HepG2 (cell line): ENCODE data around the gene FGFR3. TPM values are rescaled to one million over a fixed set of nuclear protein-coding genes. Genes with fewer than 3 reads are reported as not detected.

ENCODE experiments used
- ATRX ChIP-seq: sonication (generic); formaldehyde crosslinking; IDR thresholded peaks from 2 replicates; pipeline ENCODE4 v1.4.0; 2020; ENCODE audit warnings: missing genetic modification reagents, borderline replicate concordance
- GATA4 ChIP-seq: sonication (generic); IDR thresholded peaks from 2 replicates; pipeline ENCODE4 v1.6.1; 2016; ENCODE audit warnings: antibody characterized with exemption, low read depth, borderline replicate concordance
- IKZF4 ChIP-seq: sonication (generic); formaldehyde crosslinking; IDR thresholded peaks from 2 replicates; pipeline ENCODE4 v1.5.1; 2020; ENCODE audit warnings: borderline replicate concordance, mild to moderate bottlenecking, low read depth, missing genetic modification reagents; ENCODE audit errors: not compliant biosample characterization
- MTA1 ChIP-seq: sonication (generic); formaldehyde crosslinking; IDR thresholded peaks from 2 replicates; pipeline ENCODE4 v1.4.0; 2020; ENCODE audit warnings: missing genetic modification reagents, mild to moderate bottlenecking, borderline replicate concordance
- MXD4 ChIP-seq: IDR thresholded peaks from 2 replicates; pipeline ENCODE4 v1.6.1; 2016; ENCODE audit warnings: mild to moderate bottlenecking, missing biosample characterization, missing genetic modification reagents
- NPAS2 ChIP-seq: sonication (generic); formaldehyde crosslinking; IDR thresholded peaks from 2 replicates; pipeline ENCODE4 v1.8.0; 2022; ENCODE audit warnings: mild to moderate bottlenecking, missing genetic modification reagents, borderline replicate concordance
- RFXANK ChIP-seq: IDR thresholded peaks from 2 replicates; pipeline ENCODE4 v1.6.1; 2016
- RFXAP ChIP-seq: sonication (generic); formaldehyde crosslinking; IDR thresholded peaks from 2 replicates; pipeline ENCODE4 v1.4.0; 2020; ENCODE audit warnings: missing genetic modification reagents, borderline replicate concordance
- SIN3A ChIP-seq: IDR thresholded peaks from 2 replicates; pipeline ENCODE4 v1.6.1; 2011; ENCODE audit warnings: low read depth, mild to moderate bottlenecking, control low read depth, low read length, borderline replicate concordance
- THAP11 ChIP-seq: IDR thresholded peaks from 2 replicates; pipeline ENCODE4 v1.6.1; 2016; ENCODE audit warnings: missing biosample characterization, missing genetic modification reagents
- TRIM24 ChIP-seq: sonication (generic); formaldehyde crosslinking; IDR thresholded peaks from 2 replicates; pipeline ENCODE4 v1.8.0; 2022; ENCODE audit warnings: mild to moderate bottlenecking, missing genetic modification reagents
- ZBTB20 ChIP-seq: sonication (generic); formaldehyde crosslinking; IDR thresholded peaks from 2 replicates; pipeline ENCODE4 v1.8.1; 2023; ENCODE audit warnings: missing genetic modification reagents, low read depth, mild to moderate bottlenecking, borderline replicate concordance
- ZNF20 ChIP-seq: sonication (generic); formaldehyde crosslinking; IDR thresholded peaks from 2 replicates; pipeline ENCODE4 v1.4.0; 2020; ENCODE audit warnings: mild to moderate bottlenecking, moderate library complexity, missing genetic modification reagents
- ZNF326 ChIP-seq: sonication (generic); formaldehyde crosslinking; IDR thresholded peaks from 2 replicates; pipeline ENCODE4 v1.4.0; 2020; ENCODE audit warnings: missing genetic modification reagents, borderline replicate concordance
- ZSCAN20 ChIP-seq: sonication (generic); formaldehyde crosslinking; IDR thresholded peaks from 2 replicates; pipeline ENCODE4 v1.4.0; 2020; ENCODE audit warnings: missing genetic modification reagents, mild to moderate bottlenecking, borderline replicate concordance
- polyA plus RNA-seq, 8 experiments: library from polyadenylated mRNA; depleted of rRNA in 3 of 8; stranded (reverse) in 7 of 8; unstranded in 1 of 8; fragments of >200 nt; fragmentation: Illumina TruSeq in 4 of 8; extraction: Trizol in 4 of 8; gene quantifications; 2 replicates each; pipeline versions ENCODE4 v1.2.1 to v1.2.3, GENCODE V29; 2011 to 2016; ENCODE audit warnings: low read depth in 4 of 8, missing spikeins in 1 of 8, mixed read lengths in 1 of 8; ENCODE audit not compliant: insufficient read depth in 1 of 8
- total RNA-seq, 5 experiments: library from RNA; depleted of rRNA; stranded (reverse); fragments of >200 nt; fragmentation: Illumina TruSeq; extraction: Trizol; gene quantifications; 2 replicates each; pipeline ENCODE4 v1.2.3, GENCODE V29; 2016; ENCODE audit warnings: low read depth in 1 of 5
- TF ChIP-seq, protein P1 (sequence below): sonication (generic); formaldehyde crosslinking; IDR thresholded peaks from 2 replicates; pipeline ENCODE4 v1.4.0; 2020; ENCODE audit warnings: missing genetic modification reagents, borderline replicate concordance
- TF ChIP-seq, protein P2 (sequence below): sonication (generic); formaldehyde crosslinking; IDR thresholded peaks from 2 replicates; pipeline ENCODE4 v1.4.0; 2020; ENCODE audit warnings: low read depth, missing genetic modification reagents
- TF ChIP-seq, protein P3 (sequence below): sonication (generic); formaldehyde crosslinking; IDR thresholded peaks from 2 replicates; pipeline ENCODE4 v1.4.0; 2020; ENCODE audit warnings: missing genetic modification reagents, borderline replicate concordance

FGFR3 gene
- total and polyA plus RNA-seq, 2 of the 13 experiments (the other 11 are each of a cell fraction or from before 2014, with no cell fraction given) = 103 to 109 TPM

DNA sequence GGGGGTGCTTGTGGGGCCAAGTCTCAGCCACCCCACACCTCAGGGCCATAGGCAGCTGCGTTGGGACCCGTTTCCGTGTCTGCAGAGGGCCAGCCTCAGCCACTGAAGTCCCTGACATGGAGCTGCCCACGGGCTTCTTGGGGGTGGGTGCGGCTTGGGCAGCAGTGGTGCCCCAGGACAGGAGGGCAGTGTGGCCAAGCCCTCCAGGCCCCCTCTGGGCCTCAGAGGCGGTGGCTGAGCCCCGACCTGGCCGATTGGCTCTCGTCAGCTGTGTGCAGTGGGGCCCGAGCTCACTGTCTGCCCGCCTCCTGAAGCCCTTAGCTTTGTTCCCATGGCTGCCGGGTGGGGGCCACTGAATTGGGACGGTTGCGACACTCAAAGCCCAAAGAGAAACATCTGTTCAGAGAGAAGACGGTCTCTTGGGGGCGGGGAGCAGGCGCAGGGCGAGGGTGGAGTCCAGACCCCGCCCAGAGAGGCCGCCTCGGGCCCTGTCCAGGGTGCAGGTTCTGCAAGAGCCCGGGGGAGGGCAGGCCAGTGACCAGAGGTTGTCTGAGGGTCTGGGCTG is 9.1 kb downstream of the FGFR3 start (continued):
- TF ChIP-seq, protein P1, sequence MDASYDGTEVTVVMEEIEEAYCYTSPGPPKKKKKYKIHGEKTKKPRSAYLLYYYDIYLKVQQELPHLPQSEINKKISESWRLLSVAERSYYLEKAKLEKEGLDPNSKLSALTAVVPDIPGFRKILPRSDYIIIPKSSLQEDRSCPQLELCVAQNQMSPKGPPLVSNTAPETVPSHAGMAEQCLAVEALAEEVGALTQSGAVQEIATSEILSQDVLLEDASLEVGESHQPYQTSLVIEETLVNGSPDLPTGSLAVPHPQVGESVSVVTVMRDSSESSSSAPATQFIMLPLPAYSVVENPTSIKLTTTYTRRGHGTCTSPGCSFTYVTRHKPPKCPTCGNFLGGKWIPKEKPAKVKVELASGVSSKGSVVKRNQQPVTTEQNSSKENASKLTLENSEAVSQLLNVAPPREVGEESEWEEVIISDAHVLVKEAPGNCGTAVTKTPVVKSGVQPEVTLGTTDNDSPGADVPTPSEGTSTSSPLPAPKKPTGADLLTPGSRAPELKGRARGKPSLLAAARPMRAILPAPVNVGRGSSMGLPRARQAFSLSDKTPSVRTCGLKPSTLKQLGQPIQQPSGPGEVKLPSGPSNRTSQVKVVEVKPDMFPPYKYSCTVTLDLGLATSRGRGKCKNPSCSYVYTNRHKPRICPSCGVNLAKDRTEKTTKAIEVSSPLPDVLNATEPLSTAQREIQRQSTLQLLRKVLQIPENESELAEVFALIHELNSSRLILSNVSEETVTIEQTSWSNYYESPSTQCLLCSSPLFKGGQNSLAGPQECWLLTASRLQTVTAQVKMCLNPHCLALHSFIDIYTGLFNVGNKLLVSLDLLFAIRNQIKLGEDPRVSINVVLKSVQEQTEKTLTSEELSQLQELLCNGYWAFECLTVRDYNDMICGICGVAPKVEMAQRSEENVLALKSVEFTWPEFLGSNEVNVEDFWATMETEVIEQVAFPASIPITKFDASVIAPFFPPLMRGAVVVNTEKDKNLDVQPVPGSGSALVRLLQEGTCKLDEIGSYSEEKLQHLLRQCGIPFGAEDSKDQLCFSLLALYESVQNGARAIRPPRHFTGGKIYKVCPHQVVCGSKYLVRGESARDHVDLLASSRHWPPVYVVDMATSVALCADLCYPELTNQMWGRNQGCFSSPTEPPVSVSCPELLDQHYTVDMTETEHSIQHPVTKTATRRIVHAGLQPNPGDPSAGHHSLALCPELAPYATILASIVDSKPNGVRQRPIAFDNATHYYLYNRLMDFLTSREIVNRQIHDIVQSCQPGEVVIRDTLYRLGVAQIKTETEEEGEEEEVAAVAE (CRISPR knock-in tag) = no peak
- TF ChIP-seq ZSCAN20 (CRISPR knock-in tag) (no peak), RFXAP (no peak; the same call in 1 of the 2 replicates), ATRX (CRISPR knock-in tag) (no peak), THAP11 (CRISPR knock-in tag) (peak; percentile 31; the same call in 1 of the 2 replicates), MTA1 (CRISPR knock-in tag) (peak; percentile 88), NPAS2 (no peak), GATA4 (no peak), ZBTB20 (CRISPR knock-in tag) (no peak; the same call in 1 of the 2 replicates), TRIM24 (CRISPR knock-in tag) (no peak), MXD4 (CRISPR knock-in tag) (no peak), RFXANK (CRISPR knock-in tag) (no peak), IKZF4 (CRISPR knock-in tag) (no peak), ZNF20 (CRISPR knock-in tag) (no peak), SIN3A (peak; percentile 83; the same call in 1 of the 2 replicates), ZNF326 (no peak)
- TF ChIP-seq, protein P2, sequence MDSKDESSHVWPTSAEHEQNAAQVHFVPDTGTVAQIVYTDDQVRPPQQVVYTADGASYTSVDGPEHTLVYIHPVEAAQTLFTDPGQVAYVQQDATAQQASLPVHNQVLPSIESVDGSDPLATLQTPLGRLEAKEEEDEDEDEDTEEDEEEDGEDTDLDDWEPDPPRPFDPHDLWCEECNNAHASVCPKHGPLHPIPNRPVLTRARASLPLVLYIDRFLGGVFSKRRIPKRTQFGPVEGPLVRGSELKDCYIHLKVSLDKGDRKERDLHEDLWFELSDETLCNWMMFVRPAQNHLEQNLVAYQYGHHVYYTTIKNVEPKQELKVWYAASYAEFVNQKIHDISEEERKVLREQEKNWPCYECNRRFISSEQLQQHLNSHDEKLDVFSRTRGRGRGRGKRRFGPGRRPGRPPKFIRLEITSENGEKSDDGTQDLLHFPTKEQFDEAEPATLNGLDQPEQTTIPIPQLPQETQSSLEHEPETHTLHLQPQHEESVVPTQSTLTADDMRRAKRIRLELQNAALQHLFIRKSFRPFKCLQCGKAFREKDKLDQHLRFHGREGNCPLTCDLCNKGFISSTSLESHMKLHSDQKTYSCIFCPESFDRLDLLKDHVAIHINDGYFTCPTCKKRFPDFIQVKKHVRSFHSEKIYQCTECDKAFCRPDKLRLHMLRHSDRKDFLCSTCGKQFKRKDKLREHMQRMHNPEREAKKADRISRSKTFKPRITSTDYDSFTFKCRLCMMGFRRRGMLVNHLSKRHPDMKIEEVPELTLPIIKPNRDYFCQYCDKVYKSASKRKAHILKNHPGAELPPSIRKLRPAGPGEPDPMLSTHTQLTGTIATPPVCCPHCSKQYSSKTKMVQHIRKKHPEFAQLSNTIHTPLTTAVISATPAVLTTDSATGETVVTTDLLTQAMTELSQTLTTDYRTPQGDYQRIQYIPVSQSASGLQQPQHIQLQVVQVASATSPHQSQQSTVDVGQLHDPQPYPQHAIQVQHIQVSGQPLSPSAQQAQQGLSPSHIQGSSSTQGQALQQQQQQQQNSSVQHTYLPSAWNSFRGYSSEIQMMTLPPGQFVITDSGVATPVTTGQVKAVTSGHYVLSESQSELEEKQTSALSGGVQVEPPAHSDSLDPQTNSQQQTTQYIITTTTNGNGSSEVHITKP (CRISPR knock-in tag) = no peak
- TF ChIP-seq, protein P3, sequence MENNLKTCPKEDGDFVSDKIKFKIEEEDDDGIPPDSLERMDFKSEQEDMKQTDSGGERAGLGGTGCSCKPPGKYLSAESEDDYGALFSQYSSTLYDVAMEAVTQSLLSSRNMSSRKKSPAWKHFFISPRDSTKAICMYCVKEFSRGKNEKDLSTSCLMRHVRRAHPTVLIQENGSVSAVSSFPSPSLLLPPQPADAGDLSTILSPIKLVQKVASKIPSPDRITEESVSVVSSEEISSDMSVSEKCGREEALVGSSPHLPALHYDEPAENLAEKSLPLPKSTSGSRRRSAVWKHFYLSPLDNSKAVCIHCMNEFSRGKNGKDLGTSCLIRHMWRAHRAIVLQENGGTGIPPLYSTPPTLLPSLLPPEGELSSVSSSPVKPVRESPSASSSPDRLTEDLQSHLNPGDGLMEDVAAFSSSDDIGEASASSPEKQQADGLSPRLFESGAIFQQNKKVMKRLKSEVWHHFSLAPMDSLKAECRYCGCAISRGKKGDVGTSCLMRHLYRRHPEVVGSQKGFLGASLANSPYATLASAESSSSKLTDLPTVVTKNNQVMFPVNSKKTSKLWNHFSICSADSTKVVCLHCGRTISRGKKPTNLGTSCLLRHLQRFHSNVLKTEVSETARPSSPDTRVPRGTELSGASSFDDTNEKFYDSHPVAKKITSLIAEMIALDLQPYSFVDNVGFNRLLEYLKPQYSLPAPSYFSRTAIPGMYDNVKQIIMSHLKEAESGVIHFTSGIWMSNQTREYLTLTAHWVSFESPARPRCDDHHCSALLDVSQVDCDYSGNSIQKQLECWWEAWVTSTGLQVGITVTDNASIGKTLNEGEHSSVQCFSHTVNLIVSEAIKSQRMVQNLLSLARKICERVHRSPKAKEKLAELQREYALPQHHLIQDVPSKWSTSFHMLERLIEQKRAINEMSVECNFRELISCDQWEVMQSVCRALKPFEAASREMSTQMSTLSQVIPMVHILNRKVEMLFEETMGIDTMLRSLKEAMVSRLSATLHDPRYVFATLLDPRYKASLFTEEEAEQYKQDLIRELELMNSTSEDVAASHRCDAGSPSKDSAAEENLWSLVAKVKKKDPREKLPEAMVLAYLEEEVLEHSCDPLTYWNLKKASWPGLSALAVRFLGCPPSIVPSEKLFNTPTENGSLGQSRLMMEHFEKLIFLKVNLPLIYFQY = peak; percentile 89
